Mesodermal cell (in vitro differentiated cells): ENCODE results near the gene CCN6. TPM values are rescaled to one million over a fixed set of nuclear protein-coding genes. Genes with fewer than 3 reads are reported as not detected.

Experiments used
- H3K27ac ChIP-seq: 2 replicates; pipeline ENCODE4 v1.7.0; 2013; ENCODE audit warnings: mild to moderate bottlenecking, low read depth, low read length, moderate library complexity; ENCODE audit not compliant: severe bottlenecking
- H3K36me3 ChIP-seq: 2 replicates; pipeline ENCODE4 v1.7.1; 2013; ENCODE audit warnings: mild to moderate bottlenecking, low read length, moderate library complexity; ENCODE audit not compliant: control insufficient read depth, insufficient read depth
- H3K4me1 ChIP-seq: one replicate; pipeline ENCODE4 v1.7.1; 2013; ENCODE audit warnings: mild to moderate bottlenecking, low read length; ENCODE audit not compliant: insufficient read depth, control insufficient read depth, poor library complexity, severe bottlenecking
- H3K4me3 ChIP-seq: 2 replicates; pipeline ENCODE4 v1.7.0; 2013; ENCODE audit warnings: low read length, control low read depth, mild to moderate bottlenecking; ENCODE audit not compliant: insufficient read depth, poor library complexity, severe bottlenecking; ENCODE audit errors: extremely low read depth
- H3K9me3 ChIP-seq: 2 replicates; pipeline ENCODE4 v1.7.1; 2013; ENCODE audit warnings: mild to moderate bottlenecking, low read length, moderate library complexity; ENCODE audit not compliant: control insufficient read depth
- WGBS, 2 experiments: methylation state at CpG; one replicate each; pipeline ENCODE4 v1.1.5; 2013; ENCODE audit warnings: missing lambda C conversion rate in 2 of 2; ENCODE audit not compliant: insufficient coverage in 2 of 2; 5-methylcytosine and 5-hydroxymethylcytosine counted together
- polyA plus RNA-seq, 2 experiments: library from polyadenylated mRNA; stranded (reverse); fragments of 50-300 nt; gene quantifications; one replicate each; pipeline ENCODE4 v1.2.3, GENCODE V29; 2013

The CCN6 gene
- not detected for polyA plus RNA-seq (2013, experiment 1 of 2)
- not detected for polyA plus RNA-seq (2013, experiment 2 of 2)

DNA sequence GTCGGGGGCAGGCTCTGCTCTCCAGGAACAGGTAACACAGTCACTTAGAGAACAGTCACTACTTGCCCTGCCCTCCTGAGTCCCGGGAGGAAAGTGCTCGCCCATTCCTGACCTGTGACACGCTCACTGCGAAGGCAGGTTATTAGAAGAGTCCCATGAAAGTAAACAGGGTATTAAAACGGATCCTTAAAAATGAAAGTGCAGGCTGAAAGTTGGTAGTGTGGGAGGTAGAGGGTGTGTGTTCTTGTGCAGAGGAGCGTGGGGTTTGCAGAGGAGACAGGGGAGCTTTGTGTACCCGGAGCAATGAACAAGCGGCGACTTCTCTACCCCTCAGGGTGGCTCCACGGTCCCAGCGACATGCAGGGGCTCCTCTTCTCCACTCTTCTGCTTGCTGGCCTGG lies at the start of gene CCN6:
CCN6 (plus strand) TSS at position 104 of the 400 bp plus-strand sequence; CDS start at position 358, 254 bp downstream.
- 90 to 93% methylated on average over 11 of the region's 12 CpGs for WGBS, 2 experiments
- no peaks in the 10 kb centered on the region for H3K4me1 ChIP-seq
- H3K27ac ChIP-seq = no peak within 1 kb of the TSS
- no peaks in the 10 kb centered on the region for H3K36me3 ChIP-seq
- no peak within 1 kb of the TSS for H3K4me3 ChIP-seq
- H3K9me3 ChIP-seq = no peaks in the 10 kb centered on the region

DNA sequence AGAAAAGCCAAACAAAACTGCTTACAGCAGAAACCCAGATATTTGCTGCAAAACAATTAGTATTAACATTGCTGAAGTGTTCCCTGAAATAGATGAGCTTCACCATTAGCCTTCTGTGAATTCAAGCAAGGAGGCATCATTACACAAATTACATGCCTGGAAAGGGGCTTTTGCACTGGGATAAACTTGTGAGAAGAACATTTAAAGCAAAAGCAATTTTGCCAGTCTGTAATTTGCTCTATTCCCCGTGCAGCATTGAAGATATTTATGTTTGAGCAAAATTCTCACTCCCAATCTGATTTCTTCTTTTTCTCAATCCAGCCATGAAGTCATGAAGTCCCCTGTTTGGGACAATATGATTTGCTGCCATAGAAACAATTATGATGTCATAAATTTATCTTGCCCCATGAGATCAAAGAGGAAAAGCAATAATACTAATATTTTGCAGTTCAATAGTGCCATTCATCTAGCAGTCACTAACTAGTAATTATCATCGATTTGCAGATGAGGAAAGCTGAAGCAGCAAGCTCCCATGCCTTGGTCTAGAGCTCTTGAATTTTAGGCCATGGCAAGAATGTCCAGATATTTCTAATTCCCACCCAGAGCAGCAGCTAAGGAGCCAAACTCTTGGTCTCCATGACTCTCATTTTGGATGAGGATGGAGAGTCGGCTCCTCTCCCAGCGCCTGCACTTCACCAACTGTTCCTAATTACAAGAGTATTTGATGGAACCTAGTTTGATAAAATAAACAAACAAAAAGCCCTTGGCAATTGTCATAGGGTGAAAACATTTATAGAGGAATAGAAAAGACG lies 49.5 kb upstream of the CCN6 start:
- H3K36me3 ChIP-seq = no peaks in the 10 kb centered on the region
- peaks cover 4% of the 10 kb centered on the region for H3K9me3 ChIP-seq
- no peak overlapping the region for H3K4me3 ChIP-seq
- WGBS, 2 experiments = 100% methylated on average over 1 of the region's 5 CpGs
- no peak overlapping the region for H3K27ac ChIP-seq
- peaks cover 14% of the 10 kb centered on the region for H3K4me1 ChIP-seq

DNA sequence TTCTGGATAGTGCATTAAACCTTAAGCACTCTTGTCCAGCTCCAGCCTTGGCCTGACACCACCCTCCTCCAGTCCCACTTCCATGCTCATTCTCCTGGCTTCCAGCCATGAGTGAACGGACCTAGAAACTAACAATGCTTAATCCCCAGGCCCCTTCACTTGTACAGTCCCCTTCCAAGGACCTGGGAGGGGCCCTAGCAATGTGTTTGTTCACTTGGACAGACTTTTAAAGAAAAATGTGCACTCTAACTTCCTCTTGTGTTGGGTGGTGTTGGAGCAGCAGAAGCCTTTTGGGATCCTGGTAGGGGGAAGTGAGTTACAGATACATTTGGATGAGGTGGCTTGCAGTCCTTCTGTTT lies 48.9 kb upstream of the CCN6 start:
- WGBS, 2 experiments = 83% methylated on average over 1 of the region's 1 CpG
- Histone ChIP-seq H3K9me3 (peaks cover 4% of the 10 kb centered on the region), H3K36me3 (no peaks in the 10 kb centered on the region), H3K4me3 (no peak overlapping the region), H3K27ac (no peak overlapping the region), H3K4me1 (peaks cover 14% of the 10 kb centered on the region)

DNA sequence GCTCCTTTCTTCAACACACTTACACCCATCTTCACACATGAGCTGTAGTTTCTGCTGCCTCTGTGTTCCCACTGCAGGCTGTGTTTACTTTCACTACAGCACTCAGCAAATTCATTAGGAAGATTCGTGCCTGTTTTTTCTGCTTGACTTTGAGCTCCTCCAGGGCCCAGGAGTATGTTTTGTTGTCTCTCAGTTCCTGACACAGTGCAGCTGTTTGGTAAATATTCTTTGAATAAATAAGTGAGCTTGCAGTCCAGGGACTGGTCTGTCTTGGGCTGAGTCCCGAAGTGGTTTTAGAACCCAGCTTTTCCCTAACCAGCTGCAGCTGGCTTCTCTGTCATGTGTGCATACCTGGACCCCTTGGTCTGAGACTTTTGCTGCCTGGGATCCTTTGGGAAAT lies 46.6 kb upstream of the CCN6 start:
- H3K4me1 ChIP-seq = peaks cover 14% of the 10 kb centered on the region
- H3K36me3 ChIP-seq = no peaks in the 10 kb centered on the region
- WGBS, 2 experiments = 50 to 78% methylated on average over 1 of the region's 2 CpGs

DNA sequence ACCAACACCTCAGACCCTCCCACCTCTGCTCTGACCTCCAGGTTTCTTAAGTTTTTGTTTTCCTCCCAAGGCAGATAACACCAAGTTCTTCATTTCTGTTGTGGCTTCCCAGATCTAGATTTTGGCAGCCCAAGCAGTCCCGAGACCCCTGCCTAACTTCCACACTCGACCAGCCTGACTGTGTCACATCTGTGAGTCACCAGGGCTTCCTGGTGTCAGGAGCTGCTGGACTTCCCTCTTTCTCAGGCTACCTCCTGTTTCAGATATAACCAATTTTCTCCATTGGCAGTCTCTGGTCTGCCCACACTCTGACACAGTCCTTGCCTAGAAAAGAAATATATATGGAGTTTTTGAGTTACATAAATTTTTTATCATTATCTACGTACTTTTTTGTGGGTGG lies 46.1 kb upstream of the CCN6 start:
- H3K36me3 ChIP-seq = no peaks in the 10 kb centered on the region

More for the DNA sequence above, 46.6 kb upstream of the CCN6 start:
- Histone ChIP-seq H3K4me3 (no peak overlapping the region), H3K27ac (peak overlapping the region; percentile 72), H3K9me3 (no peaks in the 10 kb centered on the region)

DNA sequence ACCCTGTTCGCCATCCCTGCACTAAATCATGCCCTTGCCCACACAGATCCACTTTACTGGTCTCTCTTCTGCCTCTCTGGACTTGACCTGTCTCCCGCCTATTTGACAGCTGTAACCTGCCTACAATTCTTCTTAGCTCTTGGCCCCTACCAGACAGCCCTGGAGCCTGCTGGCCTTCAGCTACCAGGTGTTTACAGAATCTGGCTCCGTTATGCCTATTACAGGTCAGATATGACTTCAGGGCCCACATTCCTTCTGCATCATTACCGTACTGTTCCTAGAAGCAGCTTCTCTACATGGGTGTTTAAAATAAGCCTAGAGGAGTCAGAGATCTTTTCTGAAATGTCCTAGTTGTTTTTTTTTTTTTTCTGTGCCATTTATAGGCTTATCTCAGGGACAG lies 45.4 kb upstream of the CCN6 start:
- Histone ChIP-seq H3K4me3 (no peak overlapping the region), H3K36me3 (no peaks in the 10 kb centered on the region)
- WGBS, 2 experiments = 100% methylated on average over 2 to 4 of the region's 4 CpGs

More for the DNA sequence above, 46.1 kb upstream of the CCN6 start:
- H3K27ac ChIP-seq = peak overlapping the region; percentile 72
- peaks cover 14% of the 10 kb centered on the region for H3K4me1 ChIP-seq
- 52 to 54% methylated on average over 2 of the region's 3 CpGs for WGBS, 2 experiments
- no peak overlapping the region for H3K4me3 ChIP-seq
- H3K9me3 ChIP-seq = no peaks in the 10 kb centered on the region

DNA sequence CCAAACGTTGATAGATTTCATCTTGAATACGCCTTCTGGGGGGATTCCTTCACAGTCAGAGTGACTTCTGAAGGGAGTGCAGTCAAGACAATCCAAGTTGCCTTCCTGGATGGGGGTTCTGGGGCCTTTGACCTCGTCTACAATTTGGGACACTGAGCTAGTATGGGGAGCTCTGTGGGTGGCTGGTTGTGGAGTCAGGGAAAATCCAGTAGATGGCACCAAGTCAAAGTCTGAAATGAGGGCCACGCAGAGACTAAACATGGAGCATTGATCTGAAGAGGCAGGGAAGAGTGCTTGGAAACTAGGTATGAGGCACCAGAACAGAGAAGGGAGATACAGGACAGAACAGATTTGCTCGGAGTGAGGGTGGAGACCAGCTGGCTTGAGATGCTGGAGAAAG lies 43.6 kb upstream of the CCN6 start:
- Histone ChIP-seq H3K9me3 (no peaks in the 10 kb centered on the region), H3K4me3 (no peak overlapping the region), H3K27ac (no peak overlapping the region), H3K4me1 (peaks cover 17% of the 10 kb centered on the region), H3K36me3 (no peaks in the 10 kb centered on the region)
- WGBS, 2 experiments = 75 to 89% methylated on average over 3 to 5 of the region's 5 CpGs

More for the DNA sequence above, 45.4 kb upstream of the CCN6 start:
- H3K4me1 ChIP-seq = peaks cover 14% of the 10 kb centered on the region
- peak overlapping the region; percentile 34 for H3K27ac ChIP-seq
- no peaks in the 10 kb centered on the region for H3K9me3 ChIP-seq

DNA sequence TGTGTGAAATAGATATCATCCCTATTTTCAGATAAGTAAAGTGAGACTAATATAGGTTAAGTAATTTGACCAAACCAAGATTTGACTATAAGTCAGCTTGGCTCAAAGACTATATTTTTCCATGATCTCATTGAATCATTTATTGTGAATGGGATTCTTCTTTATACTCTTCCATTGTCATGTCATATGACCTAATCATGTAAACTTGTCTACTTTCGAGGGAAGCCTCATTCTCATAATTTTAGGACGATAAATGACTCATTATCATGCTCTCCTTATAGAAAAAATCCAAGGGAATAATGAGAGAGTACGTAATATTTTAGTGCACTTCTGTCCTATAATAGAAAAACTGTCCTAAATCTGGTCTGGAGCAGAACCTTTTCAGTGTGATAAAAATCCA lies 40.9 kb upstream of the CCN6 start:
- no CpG with 5 or more reads among the region's 3 CpGs for WGBS, 2 experiments
- no peak overlapping the region for H3K27ac ChIP-seq
- no peaks in the 10 kb centered on the region for H3K9me3 ChIP-seq
- no peaks in the 10 kb centered on the region for H3K36me3 ChIP-seq
- H3K4me1 ChIP-seq = peaks cover 9% of the 10 kb centered on the region
- H3K4me3 ChIP-seq = no peak overlapping the region

DNA sequence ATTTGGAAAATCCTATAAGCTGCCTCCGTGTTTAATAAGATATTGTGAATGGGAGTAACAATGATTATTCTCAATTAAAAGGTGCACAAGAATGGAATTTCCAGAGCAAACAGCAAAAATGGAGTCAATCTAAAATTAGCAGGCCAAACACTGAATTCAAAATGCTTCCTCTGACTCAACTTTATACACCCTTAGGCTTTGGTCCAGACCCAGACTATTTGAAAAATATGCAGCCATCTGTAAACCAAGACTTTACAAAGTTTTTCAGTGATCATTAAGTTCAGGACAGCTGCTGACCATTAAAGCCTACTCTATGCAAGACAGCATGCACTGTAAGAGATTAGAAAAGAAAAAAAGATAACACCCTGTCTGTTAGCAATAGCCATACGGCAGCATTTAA lies 39.4 kb upstream of the CCN6 start:
- 72 to 100% methylated on average over 1 to 2 of the region's 2 CpGs for WGBS, 2 experiments
- Histone ChIP-seq H3K27ac (peak overlapping the region; percentile 3), H3K4me1 (peaks cover 3% of the 10 kb centered on the region), H3K4me3 (no peak overlapping the region), H3K36me3 (no peaks in the 10 kb centered on the region), H3K9me3 (no peaks in the 10 kb centered on the region)

DNA sequence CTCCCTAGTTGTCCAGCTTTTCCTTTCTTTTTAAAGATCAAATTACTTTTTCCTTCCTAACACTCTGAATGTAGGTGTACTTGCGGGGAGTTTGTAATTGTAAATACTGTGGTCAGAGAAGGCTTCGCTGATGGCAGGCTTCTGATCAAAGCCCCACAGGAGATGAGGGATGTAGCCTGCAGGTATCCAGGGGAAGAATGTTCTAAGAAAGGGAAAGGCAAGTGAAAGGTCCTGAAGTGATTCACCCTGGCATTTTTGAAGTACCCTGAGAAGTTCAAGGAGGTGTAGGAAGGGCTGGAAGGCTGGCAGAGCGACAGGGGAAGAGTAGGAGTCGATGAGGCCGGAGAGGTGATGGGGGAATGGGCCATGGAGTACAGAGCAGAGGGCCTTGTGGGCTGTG lies 38.2 kb upstream of the CCN6 start:
- Histone ChIP-seq H3K27ac (no peak overlapping the region), H3K4me3 (no peak overlapping the region), H3K9me3 (no peaks in the 10 kb centered on the region), H3K4me1 (peaks cover 3% of the 10 kb centered on the region), H3K36me3 (no peaks in the 10 kb centered on the region)
- 98 to 100% methylated on average over 3 to 4 of the region's 5 CpGs for WGBS, 2 experiments

DNA sequence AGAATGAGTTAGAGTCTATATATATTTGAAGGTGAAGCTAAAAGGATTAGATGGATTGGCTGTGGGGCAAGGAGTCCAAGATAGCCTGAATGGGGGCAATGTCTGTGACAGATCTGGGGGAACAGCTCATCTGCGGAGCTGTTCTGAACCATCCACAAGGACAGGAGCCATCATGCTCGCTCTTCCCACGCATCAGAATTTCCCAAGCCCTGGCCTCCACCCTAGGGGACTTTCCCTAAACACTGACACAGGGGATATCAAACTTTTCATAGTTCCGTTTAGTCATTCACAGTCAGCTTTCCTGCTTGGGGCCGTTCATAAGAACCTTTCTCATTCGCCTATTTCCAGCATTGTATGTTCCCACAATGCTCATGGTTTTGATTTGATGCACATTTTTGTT lies 37.6 kb upstream of the CCN6 start:
- 96 to 98% methylated on average over 4 to 6 of the region's 6 CpGs for WGBS, 2 experiments
- H3K27ac ChIP-seq = no peak overlapping the region
- H3K9me3 ChIP-seq = no peaks in the 10 kb centered on the region
- H3K36me3 ChIP-seq = no peaks in the 10 kb centered on the region
- H3K4me3 ChIP-seq = no peak overlapping the region
- peaks cover 3% of the 10 kb centered on the region for H3K4me1 ChIP-seq
